ENCODE results near the gene SMYD3. TPM values are rescaled to one million over a fixed set of nuclear protein-coding genes. Genes with fewer than 3 reads are reported as not detected.

The SMYD3 gene
- total and polyA plus RNA-seq, 9 donors, result 8.0 to 13.9 (median 9.6) TPM

DNA sequence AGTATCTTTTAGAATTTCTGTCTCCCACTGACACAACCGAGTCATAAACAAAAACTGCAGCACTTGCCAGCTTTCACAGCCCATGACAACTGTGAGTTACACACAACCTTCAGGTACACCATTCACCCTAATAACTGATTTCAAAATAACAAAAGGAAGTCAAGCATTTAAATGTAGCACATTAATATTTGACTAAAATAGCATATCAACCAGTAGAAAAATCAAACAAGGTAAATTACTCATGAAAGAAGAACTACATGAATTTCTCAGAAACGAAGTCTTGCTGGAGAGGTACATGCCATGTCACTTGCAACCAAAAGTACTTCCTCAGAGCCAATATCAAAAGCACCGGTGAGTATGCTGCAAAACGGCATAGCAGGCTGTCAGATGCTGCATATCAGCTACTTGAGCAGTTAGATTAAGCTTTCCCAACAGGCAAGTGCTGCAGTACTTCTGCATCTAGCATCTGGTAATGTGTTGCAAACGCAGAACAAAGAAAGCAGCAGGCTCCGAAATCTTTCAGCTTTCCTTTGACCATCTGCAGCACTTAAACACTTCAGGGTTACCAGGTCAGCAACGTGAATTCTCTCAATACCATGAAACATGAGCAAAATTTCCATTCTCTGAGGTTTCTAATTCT lies 223.2 kb downstream of the SMYD3 start:
- Histone ChIP-seq H3K4me1 (ENCODE audit: control insufficient read depth, insufficient read depth, low read length) (no peaks in the 10 kb centered on the region), H3K27ac (ENCODE audit: low read length) (no peak overlapping the region), H3K9me3 (replicated peaks; ENCODE audit: control insufficient read depth, low read depth, low read length) (no peaks in the 10 kb centered on the region), H3K27me3 (ENCODE audit: control insufficient read depth, insufficient read depth, low read length) (no peaks in the 10 kb centered on the region), H3K4me3 (ENCODE audit: low read length) (no peak overlapping the region), H3K36me3 (ENCODE audit: control insufficient read depth, insufficient read depth, low read length) (no peaks in the 10 kb centered on the region)
- DNase-seq, result peak; percentile 16
- 40% methylated on average over 5 of the region's 7 CpGs for WGBS (ENCODE audit: insufficient coverage)

DNA sequence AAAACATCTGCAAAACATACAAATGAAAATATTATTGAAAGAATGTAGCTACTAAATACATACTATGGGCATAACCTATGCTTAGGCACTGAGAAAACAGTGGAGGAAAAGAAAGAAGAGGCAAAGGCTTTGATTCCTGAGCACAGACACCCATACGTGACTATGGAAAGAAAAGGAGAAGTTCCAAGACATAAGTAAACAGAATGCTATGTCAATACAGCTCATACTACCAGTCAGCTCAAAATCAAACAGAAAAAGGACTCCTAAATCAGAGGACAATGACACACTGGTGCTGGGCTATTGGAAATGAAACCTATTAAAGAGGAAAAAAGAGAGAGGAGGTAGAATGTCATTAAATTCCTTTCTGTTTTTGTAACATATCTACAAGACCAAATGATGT lies 225.4 kb downstream of the SMYD3 start:
- WGBS (ENCODE audit: insufficient coverage), result no CpG with 5 or more reads among the region's 1 CpG
- no peak overlapping the region for H3K4me3 ChIP-seq (ENCODE audit: low read length)
- no peak overlapping the region for H3K27ac ChIP-seq (ENCODE audit: low read length)
- no peak for DNase-seq
- H3K4me1 ChIP-seq (ENCODE audit: control insufficient read depth, insufficient read depth, low read length), result no peaks in the 10 kb centered on the region
- H3K27me3 ChIP-seq (ENCODE audit: control insufficient read depth, insufficient read depth, low read length), result no peaks in the 10 kb centered on the region
- H3K36me3 ChIP-seq (ENCODE audit: control insufficient read depth, insufficient read depth, low read length), result no peaks in the 10 kb centered on the region
- no peaks in the 10 kb centered on the region for H3K9me3 ChIP-seq (replicated peaks; ENCODE audit: control insufficient read depth, low read depth, low read length)

DNA sequence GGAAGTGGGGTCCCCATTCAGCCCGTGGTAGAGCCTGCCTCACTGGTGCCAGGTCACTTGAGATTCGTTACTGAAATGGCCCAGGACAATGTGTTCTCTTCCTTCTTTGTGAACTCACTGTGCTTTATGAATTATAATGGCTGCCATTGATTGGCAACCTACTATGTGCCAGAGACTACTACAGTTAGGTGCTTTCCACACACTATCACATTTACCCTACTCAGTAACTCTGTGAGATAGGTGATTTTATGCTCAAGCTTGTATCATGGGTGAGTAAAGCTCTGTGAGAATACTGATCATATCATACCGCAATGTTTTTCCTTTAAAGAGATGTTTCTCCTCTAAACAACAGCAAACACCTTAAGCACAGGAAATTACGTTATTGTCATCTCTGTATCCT lies 225.9 kb downstream of the SMYD3 start:
- Histone ChIP-seq H3K27me3 (ENCODE audit: control insufficient read depth, insufficient read depth, low read length) (no peaks in the 10 kb centered on the region), H3K9me3 (replicated peaks; ENCODE audit: control insufficient read depth, low read depth, low read length) (no peaks in the 10 kb centered on the region), H3K4me1 (ENCODE audit: control insufficient read depth, insufficient read depth, low read length) (no peaks in the 10 kb centered on the region), H3K36me3 (ENCODE audit: control insufficient read depth, insufficient read depth, low read length) (no peaks in the 10 kb centered on the region), H3K4me3 (ENCODE audit: low read length) (no peak overlapping the region), H3K27ac (ENCODE audit: low read length) (no peak overlapping the region)
- WGBS (ENCODE audit: insufficient coverage), result 60% methylated on average over 2 of the region's 4 CpGs
- DNase-seq, result no peak

DNA sequence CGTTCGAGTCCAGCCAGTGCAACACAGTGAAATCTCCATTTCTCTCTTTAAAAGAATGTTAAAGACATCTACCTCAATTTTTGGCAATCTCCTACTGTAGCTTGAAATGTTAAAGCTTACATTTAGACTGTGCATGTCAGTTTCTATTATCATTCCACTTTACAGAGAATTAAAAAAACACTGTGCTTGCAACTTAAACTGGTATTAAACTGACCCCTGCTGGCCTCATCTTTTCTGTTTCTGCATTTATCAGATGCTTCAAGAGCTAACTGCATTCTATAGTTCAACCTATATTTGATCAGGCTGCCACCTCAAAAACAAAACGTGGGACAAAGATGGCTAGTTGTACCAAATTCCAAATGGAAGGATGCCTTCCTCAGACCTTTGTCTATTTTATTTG lies 226.5 kb downstream of the SMYD3 start:
- no peaks in the 10 kb centered on the region for H3K9me3 ChIP-seq (replicated peaks; ENCODE audit: control insufficient read depth, low read depth, low read length)
- H3K27ac ChIP-seq (ENCODE audit: low read length), result no peak overlapping the region
- no peaks in the 10 kb centered on the region for H3K27me3 ChIP-seq (ENCODE audit: control insufficient read depth, insufficient read depth, low read length)
- WGBS (ENCODE audit: insufficient coverage), result no CpG with 5 or more reads among the region's 3 CpGs
- DNase-seq, result peak; percentile 40
- no peaks in the 10 kb centered on the region for H3K36me3 ChIP-seq (ENCODE audit: control insufficient read depth, insufficient read depth, low read length)
- H3K4me3 ChIP-seq (ENCODE audit: low read length), result no peak overlapping the region
- H3K4me1 ChIP-seq (ENCODE audit: control insufficient read depth, insufficient read depth, low read length), result no peaks in the 10 kb centered on the region

DNA sequence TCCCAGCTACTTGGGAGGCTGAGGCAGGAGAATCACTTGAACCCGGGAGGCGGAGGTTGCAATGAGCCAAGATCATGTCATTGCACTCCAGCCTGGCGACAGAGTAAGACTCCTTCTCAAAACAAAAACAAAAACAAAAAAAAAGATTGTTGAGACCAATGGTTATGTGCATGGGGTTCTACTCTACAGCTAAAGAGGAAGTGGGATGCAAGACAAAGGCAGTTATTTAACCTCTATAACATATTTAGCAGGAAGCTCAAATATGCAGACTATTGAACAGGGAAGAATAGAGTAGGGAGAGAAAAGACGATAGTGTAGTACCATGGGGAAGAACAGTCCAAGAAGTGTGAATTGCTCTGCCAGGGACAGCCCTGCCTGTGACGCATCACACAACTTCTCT lies 227.7 kb downstream of the SMYD3 start:
- no peak for DNase-seq
- Histone ChIP-seq H3K4me1 (ENCODE audit: control insufficient read depth, insufficient read depth, low read length) (no peaks in the 10 kb centered on the region), H3K4me3 (ENCODE audit: low read length) (no peak overlapping the region), H3K9me3 (replicated peaks; ENCODE audit: control insufficient read depth, low read depth, low read length) (no peaks in the 10 kb centered on the region), H3K27me3 (ENCODE audit: control insufficient read depth, insufficient read depth, low read length) (no peaks in the 10 kb centered on the region), H3K36me3 (ENCODE audit: control insufficient read depth, insufficient read depth, low read length) (no peaks in the 10 kb centered on the region), H3K27ac (ENCODE audit: low read length) (no peak overlapping the region)
- WGBS (ENCODE audit: insufficient coverage), result no CpG with 5 or more reads among the region's 5 CpGs

DNA sequence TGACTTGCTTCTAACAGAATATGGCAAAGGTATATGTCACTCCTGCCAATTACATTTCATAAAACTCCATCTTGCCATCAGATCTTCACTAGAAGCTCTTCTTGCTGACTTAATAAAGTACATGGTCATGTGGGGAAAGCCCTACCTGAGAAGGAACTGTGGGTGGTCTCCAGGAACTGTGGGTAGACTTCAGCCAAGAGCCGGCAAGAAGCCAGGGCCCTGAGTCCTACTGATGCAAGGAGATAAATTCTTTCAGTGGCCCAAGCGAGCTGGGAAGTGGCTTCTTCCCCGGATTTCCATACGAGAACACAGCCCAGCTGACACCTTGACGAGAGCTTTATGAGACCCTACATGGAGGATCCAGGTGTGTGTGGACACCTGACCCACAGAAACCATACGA lies 228.7 kb downstream of the SMYD3 start:
- no peaks in the 10 kb centered on the region for H3K4me1 ChIP-seq (ENCODE audit: control insufficient read depth, insufficient read depth, low read length)
- H3K4me3 ChIP-seq (ENCODE audit: low read length), result no peak overlapping the region
- no peak for DNase-seq
- H3K27me3 ChIP-seq (ENCODE audit: control insufficient read depth, insufficient read depth, low read length), result no peaks in the 10 kb centered on the region
- no peaks in the 10 kb centered on the region for H3K9me3 ChIP-seq (replicated peaks; ENCODE audit: control insufficient read depth, low read depth, low read length)
- H3K36me3 ChIP-seq (ENCODE audit: control insufficient read depth, insufficient read depth, low read length), result no peaks in the 10 kb centered on the region
- WGBS (ENCODE audit: insufficient coverage), result 83% methylated on average over 4 of the region's 6 CpGs
- no peak overlapping the region for H3K27ac ChIP-seq (ENCODE audit: low read length)

DNA sequence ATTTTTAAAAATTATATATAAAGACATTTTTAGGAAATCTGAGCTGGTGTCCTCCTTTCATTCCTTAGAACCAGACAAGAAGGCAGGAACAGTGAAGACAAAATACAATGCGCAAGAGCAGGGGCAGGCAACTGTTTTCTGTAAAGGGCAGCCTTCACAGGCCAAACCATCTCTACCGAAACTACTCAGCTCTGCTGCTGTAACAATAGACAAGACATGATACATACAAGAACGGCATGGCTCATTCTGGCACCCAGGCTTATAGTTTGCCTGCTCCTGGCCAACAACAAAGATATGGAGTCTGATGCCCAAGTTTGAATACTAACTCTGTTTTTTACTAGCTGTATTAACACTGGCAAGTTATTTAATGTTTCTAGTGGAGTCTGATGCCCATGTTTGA lies 232.0 kb downstream of the SMYD3 start:
- whole genome bisulfite sequencing (ENCODE audit: insufficient coverage), result 95% methylated on average over 3 of the region's 3 CpGs
- no peaks in the 10 kb centered on the region for H3K4me1 ChIP-seq (ENCODE audit: control insufficient read depth, insufficient read depth, low read length)
- no peaks in the 10 kb centered on the region for H3K36me3 ChIP-seq (ENCODE audit: control insufficient read depth, insufficient read depth, low read length)
- no peak overlapping the region for H3K27ac ChIP-seq (ENCODE audit: low read length)
- no peaks in the 10 kb centered on the region for H3K27me3 ChIP-seq (ENCODE audit: control insufficient read depth, insufficient read depth, low read length)
- H3K9me3 ChIP-seq (replicated peaks; ENCODE audit: control insufficient read depth, low read depth, low read length), result no peaks in the 10 kb centered on the region
- no peak for DNase-seq
- H3K4me3 ChIP-seq (ENCODE audit: low read length), result no peak overlapping the region

DNA sequence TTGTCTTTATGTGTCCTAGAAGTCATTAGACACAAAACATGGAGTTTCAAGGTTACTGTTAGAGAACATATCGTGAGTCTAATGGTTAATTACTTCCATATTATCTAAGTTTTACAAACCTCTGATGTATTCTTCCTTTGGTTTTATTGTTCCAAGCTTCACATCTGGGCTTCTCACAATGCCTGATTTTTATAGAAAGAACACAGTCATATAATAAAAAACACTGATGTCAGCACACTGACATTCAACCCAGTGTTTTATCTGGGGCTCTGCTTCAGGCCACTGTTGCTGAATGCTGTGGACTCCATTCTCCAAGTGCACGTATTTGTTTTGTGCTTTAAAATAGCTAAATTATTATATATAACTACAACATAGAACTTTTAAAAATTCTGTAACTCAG lies 232.9 kb downstream of the SMYD3 start:
- Histone ChIP-seq H3K9me3 (replicated peaks; ENCODE audit: control insufficient read depth, low read depth, low read length) (no peaks in the 10 kb centered on the region), H3K27ac (ENCODE audit: low read length) (no peak overlapping the region), H3K36me3 (ENCODE audit: control insufficient read depth, insufficient read depth, low read length) (no peaks in the 10 kb centered on the region), H3K27me3 (ENCODE audit: control insufficient read depth, insufficient read depth, low read length) (no peaks in the 10 kb centered on the region), H3K4me1 (ENCODE audit: control insufficient read depth, insufficient read depth, low read length) (no peaks in the 10 kb centered on the region), H3K4me3 (ENCODE audit: low read length) (no peak overlapping the region)
- DNase-seq, result peak; percentile 59
- WGBS (ENCODE audit: insufficient coverage), result no CpG with 5 or more reads among the region's 2 CpGs

DNA sequence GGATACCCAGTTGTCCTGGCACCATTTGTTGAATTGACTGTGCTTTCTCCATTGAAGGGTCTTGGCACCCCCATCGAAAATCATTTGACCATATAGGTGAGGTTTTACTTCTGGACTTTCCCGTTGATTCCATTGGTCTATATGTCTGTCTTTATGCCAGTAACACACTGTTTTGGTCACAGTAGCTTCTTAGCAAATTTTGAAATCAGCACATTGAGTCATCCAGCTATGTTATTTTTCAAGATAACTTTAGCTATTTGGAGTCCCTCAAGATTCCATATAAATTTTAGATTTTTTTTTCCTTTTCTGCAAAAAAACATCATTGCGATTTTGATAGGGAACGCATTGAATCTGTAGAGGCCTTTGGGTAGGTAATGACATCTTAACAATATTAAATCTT lies 235.6 kb downstream of the SMYD3 start:
- Histone ChIP-seq H3K9me3 (replicated peaks; ENCODE audit: control insufficient read depth, low read depth, low read length) (no peaks in the 10 kb centered on the region), H3K27me3 (ENCODE audit: control insufficient read depth, insufficient read depth, low read length) (no peaks in the 10 kb centered on the region), H3K27ac (ENCODE audit: low read length) (no peak overlapping the region), H3K4me3 (ENCODE audit: low read length) (no peak overlapping the region), H3K36me3 (ENCODE audit: control insufficient read depth, insufficient read depth, low read length) (no peaks in the 10 kb centered on the region), H3K4me1 (ENCODE audit: control insufficient read depth, insufficient read depth, low read length) (no peaks in the 10 kb centered on the region)
- no peak for DNase-seq
- no CpG with 5 or more reads among the region's 4 CpGs for WGBS (ENCODE audit: insufficient coverage)

DNA sequence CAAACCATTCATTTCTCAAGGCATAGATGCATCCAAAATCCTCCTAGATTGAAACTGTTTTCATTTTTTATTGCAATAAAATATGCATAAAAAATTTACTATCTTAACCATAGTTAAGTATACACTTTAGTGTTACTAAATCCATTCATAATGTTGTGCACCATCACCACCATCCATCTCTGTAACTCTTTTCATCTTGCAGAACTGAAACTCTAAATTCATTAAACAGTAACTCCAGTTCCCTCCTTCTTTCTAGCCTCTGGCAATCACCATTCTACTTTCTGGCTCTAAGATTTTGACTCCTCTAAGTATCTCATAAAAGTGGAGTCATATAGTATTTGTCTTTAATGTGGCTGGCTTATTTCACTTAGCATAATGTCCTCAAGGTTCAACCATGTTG lies 236.8 kb downstream of the SMYD3 start:
- H3K4me1 ChIP-seq (ENCODE audit: control insufficient read depth, insufficient read depth, low read length), result no peaks in the 10 kb centered on the region
- no peak overlapping the region for H3K4me3 ChIP-seq (ENCODE audit: low read length)
- H3K27ac ChIP-seq (ENCODE audit: low read length), result no peak overlapping the region
- H3K36me3 ChIP-seq (ENCODE audit: control insufficient read depth, insufficient read depth, low read length), result no peaks in the 10 kb centered on the region
- DNase-seq, result no peak
- no peaks in the 10 kb centered on the region for H3K9me3 ChIP-seq (replicated peaks; ENCODE audit: control insufficient read depth, low read depth, low read length)
- H3K27me3 ChIP-seq (ENCODE audit: control insufficient read depth, insufficient read depth, low read length), result no peaks in the 10 kb centered on the region

DNA sequence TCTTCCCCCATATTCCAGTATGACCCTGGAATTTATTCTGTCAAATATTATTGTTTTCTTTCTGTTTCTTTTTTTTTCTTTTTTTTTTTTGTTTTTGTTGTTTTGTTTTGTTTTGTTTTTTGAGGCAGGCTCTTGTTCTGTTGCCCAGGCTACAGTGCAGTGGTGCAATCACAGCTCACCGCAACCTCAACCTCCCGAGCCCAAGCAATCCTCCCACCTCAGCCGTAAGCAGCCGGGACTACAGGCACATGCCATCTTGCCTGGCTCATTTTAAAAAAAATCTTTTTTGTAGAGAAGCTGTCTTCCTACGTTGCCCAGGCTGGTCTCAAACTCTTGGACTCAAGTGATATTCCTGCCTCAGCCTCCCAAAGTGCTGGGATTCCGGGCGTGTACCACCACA lies 237.6 kb downstream of the SMYD3 start:
- DNase-seq, result no peak
- Histone ChIP-seq H3K27ac (ENCODE audit: low read length) (no peak overlapping the region), H3K27me3 (ENCODE audit: control insufficient read depth, insufficient read depth, low read length) (no peaks in the 10 kb centered on the region), H3K4me3 (ENCODE audit: low read length) (no peak overlapping the region), H3K36me3 (ENCODE audit: control insufficient read depth, insufficient read depth, low read length) (no peaks in the 10 kb centered on the region), H3K9me3 (replicated peaks; ENCODE audit: control insufficient read depth, low read depth, low read length) (no peaks in the 10 kb centered on the region), H3K4me1 (ENCODE audit: control insufficient read depth, insufficient read depth, low read length) (no peaks in the 10 kb centered on the region)
- WGBS (ENCODE audit: insufficient coverage), result 93% methylated on average over 3 of the region's 7 CpGs
